Renal cortical epithelial cell (primary cell): ENCODE measurements around the gene TMTC2. TPM values are rescaled to one million over a fixed set of nuclear protein-coding genes. Genes with fewer than 3 reads are reported as not detected.
A peak's percentile ranks its signal among the peaks of the same experiment; 100 is the strongest.
"Not testable (repeated sequence)": the region's sequence is repeated elsewhere in the genome, so short reads cannot be mapped to it uniquely, and the experiment has no call there.

Experiments
- DNase-seq: peaks from one replicate; pipeline ENCODE4 v3.0.0-alpha.2; 2011; ENCODE audit warnings: low read depth
- total RNA-seq: library from RNA; depleted of rRNA; stranded (reverse); fragments of >200 nt; gene quantifications from 2 replicates; pipeline ENCODE4 v1.2.3, GENCODE V29; 2014

TMTC2 gene
- total RNA-seq, 1 donor from 2014 or later = 11.1 TPM

- DNase-seq = no peak
Observed at GRCh38 chr12:83075471-83075870, 388.8 kb downstream of the TMTC2 start.

GRCh38 chr12:83077041-83077440 lies 390.3 kb downstream of the TMTC2 start:
- DNase-seq = no peak

- no peak for DNase-seq
Observed at GRCh38 chr12:83082690-83083276, 396.1 kb downstream of the TMTC2 start.

GRCh38 chr12:83083616-83084015 lies 396.9 kb downstream of the TMTC2 start:
- DNase-seq = no peak

- DNase-seq = no peak
Observed at GRCh38 chr12:83084516-83085234, 398.0 kb downstream of the TMTC2 start.

- DNase-seq = no peak
Observed at GRCh38 chr12:83086023-83086422, 399.3 kb downstream of the TMTC2 start.

- no peak for DNase-seq
Observed at GRCh38 chr12:83089575-83089974, 402.9 kb downstream of the TMTC2 start.

- no peak for DNase-seq
Observed at GRCh38 chr12:83092129-83092528, 405.4 kb downstream of the TMTC2 start.

GRCh38 chr12:83092606-83093005 lies 405.9 kb downstream of the TMTC2 start:
- no peak for DNase-seq

GRCh38 chr12:83093426-83093825 lies 406.7 kb downstream of the TMTC2 start:
- no peak for DNase-seq

GRCh38 chr12:83097643-83098342 lies 411.1 kb downstream of the TMTC2 start:
- no peak for DNase-seq

- DNase-seq = no peak
Observed at GRCh38 chr12:83099436-83099835, 412.7 kb downstream of the TMTC2 start.

GRCh38 chr12:83102499-83102898 lies 415.8 kb downstream of the TMTC2 start:
- no peak for DNase-seq

GRCh38 chr12:83106873-83107272 lies 420.2 kb downstream of the TMTC2 start:
- no peak for DNase-seq

GRCh38 chr12:83110424-83110823 lies 423.7 kb downstream of the TMTC2 start:
- DNase-seq = no peak

GRCh38 chr12:83113945-83114344 lies 427.2 kb downstream of the TMTC2 start:
- no peak for DNase-seq

- DNase-seq = no peak
Observed at GRCh38 chr12:83114966-83115365, 428.3 kb downstream of the TMTC2 start.

- not testable (repeated sequence) for DNase-seq
Observed at GRCh38 chr12:83117926-83118325, 431.2 kb downstream of the TMTC2 start.

GRCh38 chr12:83121897-83122622 lies 435.4 kb downstream of the TMTC2 start:
- no peak for DNase-seq

GRCh38 chr12:83122623-83122934 lies 435.9 kb downstream of the TMTC2 start:
- DNase-seq = no peak

- DNase-seq = no peak
Observed at GRCh38 chr12:83123039-83123438, 436.3 kb downstream of the TMTC2 start.

- DNase-seq = peak; percentile 21
Observed at GRCh38 chr12:83128540-83128939, 441.8 kb downstream of the TMTC2 start.

GRCh38 chr12:83130178-83130577 lies 443.5 kb downstream of the TMTC2 start:
- DNase-seq = no peak
